ENCODE results near the gene PLXNC1. TPM values are rescaled to one million over a fixed set of nuclear protein-coding genes. Genes with fewer than 3 reads are reported as not detected.

PLXNC1 gene
- total RNA-seq, 2 donors from 2014 or later: 8.5 to 9.2 TPM

DNA sequence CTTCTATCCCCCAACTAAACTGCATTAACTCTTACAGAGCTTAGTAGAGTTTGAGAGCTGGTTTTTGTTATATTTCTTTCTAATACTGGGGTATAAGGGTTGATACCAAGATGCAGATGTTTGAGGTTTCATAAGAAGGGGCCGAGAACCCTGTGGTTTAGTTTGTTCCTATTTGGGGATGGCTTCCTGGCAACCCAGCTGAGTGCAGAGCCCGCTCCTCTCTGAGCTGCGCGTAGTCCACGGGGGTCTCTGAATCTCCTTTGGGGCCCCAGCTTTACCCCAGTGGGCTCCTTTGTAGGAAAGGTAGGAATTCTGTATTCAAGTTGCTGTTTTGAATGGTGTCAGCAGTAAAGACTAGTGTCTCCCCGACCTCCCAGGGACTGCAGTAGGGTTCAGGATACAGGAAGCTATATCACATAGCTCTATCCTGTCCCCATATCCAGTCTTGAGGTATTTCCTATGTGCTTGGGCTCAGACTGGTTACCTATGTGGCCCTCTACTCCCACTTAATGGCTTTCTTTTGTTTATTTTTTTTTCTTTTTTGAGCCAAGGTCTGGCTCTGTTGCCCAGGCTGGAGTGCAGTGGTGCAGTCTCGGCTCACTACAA is 25.4 kb downstream of the PLXNC1 start:
- peak overlapping the region in 1 of 2 donors; percentile 27 for H3K27ac ChIP-seq
- TF ChIP-seq, protein P1, sequence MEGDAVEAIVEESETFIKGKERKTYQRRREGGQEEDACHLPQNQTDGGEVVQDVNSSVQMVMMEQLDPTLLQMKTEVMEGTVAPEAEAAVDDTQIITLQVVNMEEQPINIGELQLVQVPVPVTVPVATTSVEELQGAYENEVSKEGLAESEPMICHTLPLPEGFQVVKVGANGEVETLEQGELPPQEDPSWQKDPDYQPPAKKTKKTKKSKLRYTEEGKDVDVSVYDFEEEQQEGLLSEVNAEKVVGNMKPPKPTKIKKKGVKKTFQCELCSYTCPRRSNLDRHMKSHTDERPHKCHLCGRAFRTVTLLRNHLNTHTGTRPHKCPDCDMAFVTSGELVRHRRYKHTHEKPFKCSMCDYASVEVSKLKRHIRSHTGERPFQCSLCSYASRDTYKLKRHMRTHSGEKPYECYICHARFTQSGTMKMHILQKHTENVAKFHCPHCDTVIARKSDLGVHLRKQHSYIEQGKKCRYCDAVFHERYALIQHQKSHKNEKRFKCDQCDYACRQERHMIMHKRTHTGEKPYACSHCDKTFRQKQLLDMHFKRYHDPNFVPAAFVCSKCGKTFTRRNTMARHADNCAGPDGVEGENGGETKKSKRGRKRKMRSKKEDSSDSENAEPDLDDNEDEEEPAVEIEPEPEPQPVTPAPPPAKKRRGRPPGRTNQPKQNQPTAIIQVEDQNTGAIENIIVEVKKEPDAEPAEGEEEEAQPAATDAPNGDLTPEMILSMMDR (IDR thresholded peaks at IDR 0.05): no peak
- H3K4me3 ChIP-seq: no peak overlapping the region
- H3K4me1 ChIP-seq (ENCODE audit: control insufficient read depth in 1 of 2, low read depth in 2 of 2): no peaks in the 10 kb centered on the region
- H3K27me3 ChIP-seq (replicated peaks; ENCODE audit: insufficient read depth): no peaks in the 10 kb centered on the region
- no peaks in the 10 kb centered on the region for H3K36me3 ChIP-seq
- ATAC-seq (ENCODE audit: insufficient number of reproducible peaks, low FRiP score, low read depth) (no peak), DNase-seq (ENCODE audit: low spot score) (no peak)
- H3K9me3 ChIP-seq: peaks cover 3% of the 10 kb centered on the region

DNA sequence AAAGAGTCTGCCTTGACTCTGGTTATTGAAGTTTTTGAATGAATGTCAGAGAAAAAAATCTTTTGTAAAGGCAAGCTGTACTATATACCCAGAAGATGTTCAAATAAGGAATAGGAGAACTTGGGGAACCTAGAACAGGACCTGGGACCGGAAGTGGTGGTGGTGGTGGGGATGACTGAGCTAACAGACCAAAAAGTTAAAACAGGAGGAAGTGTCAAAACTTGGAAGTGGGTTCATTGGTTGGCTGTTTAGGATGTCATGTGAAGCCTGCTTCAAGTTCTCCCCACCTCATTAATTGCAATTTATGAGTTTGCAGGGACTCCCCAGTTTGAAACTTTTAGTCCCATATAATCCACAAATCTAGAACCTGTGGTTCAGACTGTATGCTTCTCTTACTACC is 26.2 kb downstream of the PLXNC1 start:
- Histone ChIP-seq H3K9me3 (peaks cover 3% of the 10 kb centered on the region), H3K27ac (no peak overlapping the region), H3K4me1 (ENCODE audit: control insufficient read depth in 1 of 2, low read depth in 2 of 2) (no peaks in the 10 kb centered on the region), H3K4me3 (no peak overlapping the region), H3K27me3 (replicated peaks; ENCODE audit: insufficient read depth) (no peaks in the 10 kb centered on the region), H3K36me3 (no peaks in the 10 kb centered on the region)
- ATAC-seq (ENCODE audit: insufficient number of reproducible peaks, low FRiP score, low read depth) (no peak), DNase-seq (ENCODE audit: low spot score) (no peak)
- TF ChIP-seq, protein P1 (IDR thresholded peaks at IDR 0.05): no peak

DNA sequence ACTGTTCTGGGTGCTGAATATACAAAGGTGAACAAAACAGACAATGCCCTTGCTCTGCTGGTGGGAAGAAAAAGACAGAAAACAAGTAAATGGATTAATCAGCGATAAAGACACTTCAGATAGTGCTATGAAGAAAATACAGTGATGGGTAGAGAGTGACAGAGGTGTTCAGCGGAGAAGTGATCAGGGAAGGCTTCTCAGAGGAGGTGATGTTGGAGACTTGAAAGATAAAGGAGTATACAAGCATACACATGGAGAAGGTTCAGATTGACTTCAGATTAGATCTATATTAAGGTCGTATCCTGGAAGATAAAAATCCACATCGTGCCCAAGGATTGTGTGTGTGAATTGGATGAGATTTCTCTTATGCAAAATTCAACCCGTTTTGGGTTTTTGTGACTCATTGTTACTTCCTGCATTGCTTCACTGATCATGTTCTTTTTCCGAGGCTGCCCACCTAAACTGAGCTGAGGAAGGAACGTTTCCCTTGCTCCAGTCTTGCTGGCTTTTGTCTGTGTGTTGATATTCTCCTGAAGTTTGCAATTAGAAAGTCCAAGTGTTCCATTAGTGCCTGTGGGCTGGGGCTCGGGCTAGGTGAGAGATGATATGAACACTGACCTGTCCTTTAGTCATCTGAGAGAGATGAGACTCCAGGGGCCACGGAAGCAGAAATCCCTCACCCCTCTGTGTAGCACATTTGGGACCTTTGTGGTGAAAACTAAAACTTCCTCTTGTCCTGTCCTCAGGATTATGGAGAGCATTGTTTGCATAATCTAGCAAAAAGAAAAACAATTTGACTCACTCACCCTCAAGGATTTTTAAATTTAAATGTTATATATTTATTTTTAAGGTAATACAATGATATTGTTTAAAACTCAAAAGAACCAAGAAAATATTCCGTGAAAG is 27.6 kb downstream of the PLXNC1 start:
- ATAC-seq (ENCODE audit: insufficient number of reproducible peaks, low FRiP score, low read depth) (peak; percentile 12), DNase-seq (ENCODE audit: low spot score) (no peak)
- Histone ChIP-seq H3K27me3 (replicated peaks; ENCODE audit: insufficient read depth) (no peaks in the 10 kb centered on the region), H3K9me3 (peaks cover 3% of the 10 kb centered on the region), H3K4me1 (ENCODE audit: control insufficient read depth in 1 of 2, low read depth in 2 of 2) (no peaks in the 10 kb centered on the region), H3K36me3 (no peaks in the 10 kb centered on the region), H3K4me3 (no peak overlapping the region), H3K27ac (no peak overlapping the region)
- TF ChIP-seq, protein P1 (IDR thresholded peaks at IDR 0.05): no peak

DNA sequence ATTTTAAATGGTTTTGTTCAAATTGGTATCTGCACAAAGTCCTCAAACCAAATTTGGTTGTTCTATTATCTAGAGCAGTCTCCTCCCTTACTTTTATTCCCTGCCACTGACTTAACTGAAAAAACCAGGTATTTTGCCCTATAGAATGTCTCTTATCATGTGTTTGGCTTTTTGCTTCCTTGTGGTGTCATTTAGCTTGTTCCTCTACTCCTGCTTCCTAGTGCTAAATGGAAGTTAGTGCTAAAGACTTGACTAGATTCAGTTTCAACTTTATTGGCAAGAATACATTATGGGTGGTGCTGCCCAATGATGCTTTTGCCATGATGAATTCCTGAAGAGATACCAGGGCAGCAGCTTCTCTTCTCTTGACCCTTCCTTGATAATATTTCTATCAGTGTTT is 29.7 kb downstream of the PLXNC1 start:
- no peak for ATAC-seq (ENCODE audit: insufficient number of reproducible peaks, low FRiP score, low read depth)

DNA sequence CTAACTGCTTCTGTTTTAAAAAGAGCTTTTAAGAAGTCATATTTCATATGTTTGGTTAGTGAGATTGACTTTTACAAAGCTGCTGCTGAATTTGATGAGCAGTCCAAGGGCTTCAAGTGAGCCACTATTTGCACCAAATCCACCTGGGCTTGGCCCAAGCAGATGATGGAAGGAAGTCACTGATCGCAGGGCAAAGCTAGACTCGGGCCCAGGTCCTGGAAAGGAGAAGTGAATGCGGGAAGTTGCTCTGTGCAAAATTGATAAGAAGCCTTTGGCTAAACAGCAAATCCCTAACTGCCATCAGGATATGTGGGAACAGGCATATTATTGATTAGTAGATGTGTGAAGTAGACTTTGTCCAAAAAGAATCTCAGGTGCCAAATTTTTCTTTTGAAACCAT is 30.5 kb downstream of the PLXNC1 start:
- ATAC-seq (ENCODE audit: insufficient number of reproducible peaks, low FRiP score, low read depth) (no peak), DNase-seq (ENCODE audit: low spot score) (no peak)
- H3K4me1 ChIP-seq (ENCODE audit: control insufficient read depth in 1 of 2, low read depth in 2 of 2): no peaks in the 10 kb centered on the region
- no peaks in the 10 kb centered on the region for H3K36me3 ChIP-seq
- no peak overlapping the region for H3K27ac ChIP-seq
- TF ChIP-seq, protein P1 (IDR thresholded peaks at IDR 0.05): no peak
- peaks cover 3% of the 10 kb centered on the region for H3K9me3 ChIP-seq
- H3K27me3 ChIP-seq (replicated peaks; ENCODE audit: insufficient read depth): no peaks in the 10 kb centered on the region
- no peak overlapping the region for H3K4me3 ChIP-seq

More for the DNA sequence above, 29.7 kb downstream of the PLXNC1 start:
- Histone ChIP-seq H3K36me3 (no peaks in the 10 kb centered on the region), H3K27me3 (replicated peaks; ENCODE audit: insufficient read depth) (no peaks in the 10 kb centered on the region), H3K27ac (no peak overlapping the region), H3K4me1 (ENCODE audit: control insufficient read depth in 1 of 2, low read depth in 2 of 2) (no peaks in the 10 kb centered on the region), H3K9me3 (peaks cover 3% of the 10 kb centered on the region), H3K4me3 (no peak overlapping the region)
- DNase-seq (ENCODE audit: low spot score): no peak
- TF ChIP-seq, protein P1 (IDR thresholded peaks at IDR 0.05): no peak
